Psoas muscle (tissue), 8 donors: ENCODE measurements around the gene RRP9. TPM values are rescaled to one million over a fixed set of nuclear protein-coding genes. Genes with fewer than 3 reads are reported as not detected.
A peak's percentile ranks its signal among the peaks of the same experiment; 100 is the strongest.

Experiments
- ATAC-seq, 4 donors: fragments of 200-7000 bp; cut with Tn5 transposase; one replicate each; pipeline ENCODE4 v1.9.1; 2020; ENCODE audit warnings: moderate library complexity in 3 of 4, mild to moderate bottlenecking in 2 of 4
- DNase-seq, 2 donors: peaks; one replicate each; pipeline ENCODE4 v3.0.0-alpha.2; 2020
- H3K27ac ChIP-seq: fragments of 200-600 bp; one replicate; pipeline ENCODE4 v1.8.0; 2022
- H3K27me3 ChIP-seq, 3 donors: fragments of 200-600 bp in 1 of 3; one replicate each; pipeline versions ENCODE4 v1.6.1 to v1.8.0; 2013 to 2022; ENCODE audit warnings: low read length in 2 of 3, mild to moderate bottlenecking in 2 of 3, moderate library complexity in 1 of 3; ENCODE audit not compliant: insufficient read depth in 3 of 3
- H3K36me3 ChIP-seq, 2 donors: fragments of 200-600 bp in 1 of 2; one replicate each; pipeline versions ENCODE4 v1.6.1 to v1.8.0; 2013 to 2022; ENCODE audit warnings: low read depth in 1 of 2, mild to moderate bottlenecking in 1 of 2, moderate library complexity in 1 of 2; ENCODE audit not compliant: insufficient read depth in 1 of 2
- H3K4me1 ChIP-seq: fragments of 200-600 bp; one replicate; pipeline ENCODE4 v1.8.0; 2022
- H3K4me3 ChIP-seq: fragments of 200-600 bp; one replicate; pipeline ENCODE4 v1.8.0; 2022; ENCODE audit warnings: mild to moderate bottlenecking
- H3K9me3 ChIP-seq: fragments of 200-600 bp; one replicate; pipeline ENCODE4 v1.8.0; 2022
- WGBS, 3 donors: extraction: QIAGEN DNeasy Blood & Tissue Kit; methylation state at CpG; one replicate each; pipeline versions ENCODE4 v1.1.6 to v1.1.7; 2013; 5-methylcytosine and 5-hydroxymethylcytosine counted together
- intact Hi-C, 2 donors: fragments of 100-400 bp; cut with DNase I; formaldehyde crosslinking; loops; one replicate each; pipeline versions ENCODE4 v1.11.0 to v1.14.2; 2022
- polyA plus RNA-seq, 3 donors: library from polyadenylated mRNA; stranded (reverse); fragments of 200-250 nt; gene quantifications; one replicate each; pipeline ENCODE4 v1.2.3, GENCODE V29; 2013
- total RNA-seq, 4 donors: library from RNA; stranded (reverse); fragmentation: NEBNext Ultra II Directional in 2 of 4; extraction: Animal tissue kit (Norgen Biotek cat#: 25700) in 2 of 4; gene quantifications; one replicate each; pipeline versions ENCODE4 v1.2.1 to v1.2.4, GENCODE V29; 2021 to 2023
- TF ChIP-seq, protein P1 (sequence below): fragments of 200-600 bp; IDR thresholded peaks from one replicate; pipeline ENCODE4 v1.8.0; 2022; ENCODE audit warnings: antibody characterized with exemption
- donor health status: healthy with polysubstance abuse.
- donor health status: DM: no; HTN: no; CAD: no; lungs with moderate emphysema.
- donor health status: Bipolar disorder and iron deficiency.
- donor health status: healthy.
- donor health status: DM: yes; HTN: yes; CAD: no.
- donor health status: DM: no; HTN: no; CAD: no.
- donor health status: DM: no; HTN: no; CAD: no.
- donor health status: DM: yes; HTN: yes; CAD: no.

The RRP9 gene
- total and polyA plus RNA-seq, 7 donors = 19.9 to 61.4 (median 28.2) TPM

DNA sequence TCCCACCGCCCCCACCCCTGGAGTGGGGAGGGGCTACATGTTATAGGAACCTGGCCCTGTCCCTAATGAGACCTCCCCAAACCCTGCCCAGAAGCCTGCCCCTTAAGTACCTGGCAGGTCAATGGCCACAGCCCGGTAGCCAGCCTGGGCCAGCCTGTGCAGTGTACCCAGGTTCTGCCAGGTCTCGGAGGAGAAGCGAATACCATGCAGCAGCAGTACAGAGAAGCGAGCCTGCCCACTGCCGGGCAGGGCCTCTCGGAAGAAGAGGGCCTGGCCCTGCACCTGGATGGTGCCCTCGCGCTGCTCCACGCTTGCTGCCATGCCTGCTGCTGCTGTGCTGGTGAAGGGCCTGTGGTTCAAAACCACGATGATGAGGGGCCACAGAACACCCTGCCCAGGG lies 29.6 kb upstream of the RRP9 start:
- intact Hi-C loops = no loop called here
- WGBS, 3 donors = 75 to 90% (median 76%) methylated on average over 11 of the region's 11 CpGs
- Histone ChIP-seq H3K27me3 (no peaks in the 10 kb centered on the region), H3K4me1 (peaks cover 37% of the 10 kb centered on the region), H3K27ac (peak overlapping the region; percentile 60), H3K4me3 (no peak overlapping the region), H3K9me3 (no peaks in the 10 kb centered on the region), H3K36me3 (no peaks in the 10 kb centered on the region)
- TF ChIP-seq, protein P1, sequence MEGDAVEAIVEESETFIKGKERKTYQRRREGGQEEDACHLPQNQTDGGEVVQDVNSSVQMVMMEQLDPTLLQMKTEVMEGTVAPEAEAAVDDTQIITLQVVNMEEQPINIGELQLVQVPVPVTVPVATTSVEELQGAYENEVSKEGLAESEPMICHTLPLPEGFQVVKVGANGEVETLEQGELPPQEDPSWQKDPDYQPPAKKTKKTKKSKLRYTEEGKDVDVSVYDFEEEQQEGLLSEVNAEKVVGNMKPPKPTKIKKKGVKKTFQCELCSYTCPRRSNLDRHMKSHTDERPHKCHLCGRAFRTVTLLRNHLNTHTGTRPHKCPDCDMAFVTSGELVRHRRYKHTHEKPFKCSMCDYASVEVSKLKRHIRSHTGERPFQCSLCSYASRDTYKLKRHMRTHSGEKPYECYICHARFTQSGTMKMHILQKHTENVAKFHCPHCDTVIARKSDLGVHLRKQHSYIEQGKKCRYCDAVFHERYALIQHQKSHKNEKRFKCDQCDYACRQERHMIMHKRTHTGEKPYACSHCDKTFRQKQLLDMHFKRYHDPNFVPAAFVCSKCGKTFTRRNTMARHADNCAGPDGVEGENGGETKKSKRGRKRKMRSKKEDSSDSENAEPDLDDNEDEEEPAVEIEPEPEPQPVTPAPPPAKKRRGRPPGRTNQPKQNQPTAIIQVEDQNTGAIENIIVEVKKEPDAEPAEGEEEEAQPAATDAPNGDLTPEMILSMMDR = no peak
- DNase-seq = no peak
- ATAC-seq = no peak

DNA sequence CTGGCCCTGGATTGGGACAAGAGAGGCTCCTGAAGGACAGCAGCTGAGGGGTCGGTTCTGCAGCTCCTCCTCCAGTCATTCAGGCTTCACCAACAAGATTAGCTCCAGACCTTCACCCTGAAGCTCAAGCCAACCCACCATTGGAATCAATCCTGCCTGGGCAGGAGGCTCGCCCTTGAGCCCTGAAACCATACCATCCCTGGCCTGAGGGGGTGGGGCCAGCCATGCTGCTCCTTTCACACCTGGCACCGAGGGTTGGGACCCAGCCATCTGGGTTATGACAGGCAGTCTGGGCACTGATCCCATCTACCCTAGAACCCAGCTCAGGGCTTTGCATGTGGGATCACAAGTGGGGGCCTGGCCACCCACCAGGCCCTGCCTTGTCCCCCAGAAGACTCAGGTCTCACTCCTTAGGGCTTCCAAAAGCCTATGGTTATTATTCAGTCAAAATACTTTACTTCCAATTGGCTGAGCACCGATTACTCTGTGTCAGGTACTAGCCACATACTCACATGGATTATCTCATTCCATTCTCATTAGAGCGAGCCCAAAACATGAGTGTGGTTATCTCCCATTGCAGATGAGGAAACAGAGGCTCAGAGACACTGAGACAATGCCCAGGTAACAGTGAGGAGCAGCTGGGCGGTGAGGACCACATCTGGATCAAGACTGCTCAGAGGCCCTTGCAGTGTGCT lies 29.0 kb upstream of the RRP9 start:
- Histone ChIP-seq H3K36me3 (no peaks in the 10 kb centered on the region), H3K9me3 (no peaks in the 10 kb centered on the region), H3K27ac (peak overlapping the region; percentile 60), H3K4me1 (peaks cover 40% of the 10 kb centered on the region), H3K4me3 (no peak overlapping the region), H3K27me3 (no peaks in the 10 kb centered on the region)
- TF ChIP-seq, protein P1 = no peak
- ATAC-seq (no peak), DNase-seq (no peak)
- WGBS, 3 donors = 37 to 56% (median 42%) methylated on average over 6 of the region's 6 CpGs
- intact Hi-C loops = no loop called here

DNA sequence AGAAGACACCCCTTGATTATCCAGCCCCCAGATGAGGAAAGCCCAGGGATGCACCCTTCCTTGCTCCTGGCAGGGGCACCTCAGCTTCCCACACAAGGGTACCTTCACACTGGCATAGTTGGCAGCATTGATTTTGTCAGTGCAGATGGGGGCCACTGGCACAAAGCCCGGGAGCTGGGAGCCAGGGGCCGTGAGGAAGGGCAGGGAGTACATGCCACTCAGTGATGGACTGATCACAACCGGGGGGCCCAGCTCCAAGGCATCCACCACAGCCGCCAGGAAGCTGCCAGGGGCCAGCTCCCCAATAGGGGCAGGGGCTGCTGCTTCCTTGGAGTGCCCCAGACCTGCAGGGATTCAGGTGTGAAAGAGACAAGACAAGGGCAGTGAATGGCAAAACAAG lies 28.1 kb upstream of the RRP9 start:
- Histone ChIP-seq H3K27me3 (no peaks in the 10 kb centered on the region), H3K4me1 (peaks cover 42% of the 10 kb centered on the region), H3K27ac (peak overlapping the region; percentile 16), H3K9me3 (no peaks in the 10 kb centered on the region), H3K36me3 (no peaks in the 10 kb centered on the region), H3K4me3 (no peak overlapping the region)
- TF ChIP-seq, protein P1 = no peak
- 48 to 64% (median 49%) methylated on average over 4 of the region's 4 CpGs for WGBS, 3 donors
- intact Hi-C loops = no loop called here
- DNase-seq = no peak
- ATAC-seq = no peak

GRCh38 chr3:51968883-51969678 lies 27.4 kb upstream of the RRP9 start:
- peak overlapping the region; percentile 82 for H3K27ac ChIP-seq
- H3K9me3 ChIP-seq = no peaks in the 10 kb centered on the region
- no peaks in the 10 kb centered on the region for H3K27me3 ChIP-seq
- intact Hi-C loops = no loop called here
- no peak overlapping the region for H3K4me3 ChIP-seq
- TF ChIP-seq, protein P1 = no peak
- no peak for DNase-seq
- H3K4me1 ChIP-seq = peaks cover 44% of the 10 kb centered on the region
- ATAC-seq = no peak
- no peaks in the 10 kb centered on the region for H3K36me3 ChIP-seq
- 73 to 85% (median 80%) methylated on average over 6 of the region's 6 CpGs for WGBS, 3 donors
